SU-DHL-6 (cell line): ENCODE measurements around the gene RNASE4.
"Not testable (repeated sequence)": the region's sequence is repeated elsewhere in the genome, so short reads cannot be mapped to it uniquely, and the experiment has no call there.

Source experiments
- H2AFZ ChIP-seq: fragments of 200-600 bp; sonication (generic); 2 replicates; pipeline ENCODE4 v1.6.1; 2014; ENCODE audit warnings: low read depth, mild to moderate bottlenecking, moderate library complexity, mixed read lengths, antibody characterized with exemption, low read length; ENCODE audit not compliant: severe bottlenecking
- H3F3A ChIP-seq: fragments of 200-600 bp; shearing (Covaris generic); 2 replicates; pipeline ENCODE4 v1.6.0; 2016; ENCODE audit warnings: antibody characterized with exemption, mild to moderate bottlenecking; ENCODE audit not compliant: insufficient read depth
- H3K27ac ChIP-seq: fragments of 200-600 bp; sonication (generic); 2 replicates; pipeline ENCODE4 v1.5.1; 2016; ENCODE audit warnings: low read depth, mild to moderate bottlenecking, low read length, moderate library complexity, mixed read lengths
- H3K27me3 ChIP-seq: fragments of 200-600 bp; sonication (generic), shearing (Covaris generic); 2 replicates; pipeline ENCODE4 v1.6.0; 2014; ENCODE audit warnings: mild to moderate bottlenecking, low read length
- H3K36me3 ChIP-seq: fragments of 200-600 bp; sonication (generic); 2 replicates; pipeline ENCODE4 v1.6.1; 2014; ENCODE audit warnings: mild to moderate bottlenecking, low read length, mixed read lengths
- H3K4me2 ChIP-seq: fragments of 300-600, 200-600 bp; shearing (Covaris generic), sonication (generic); 2 replicates; pipeline ENCODE4 v1.6.0; 2014; ENCODE audit warnings: low read length, low read depth, mild to moderate bottlenecking; ENCODE audit not compliant: poor library complexity, severe bottlenecking
- H3K4me3 ChIP-seq: fragments of 200-600 bp; sonication (generic); 2 replicates; pipeline ENCODE4 v1.5.1; 2014; ENCODE audit warnings: antibody characterized with exemption, low read length, mild to moderate bottlenecking, mixed read lengths; ENCODE audit not compliant: insufficient read depth, poor library complexity, severe bottlenecking
- H3K79me2 ChIP-seq: fragments of 200-600 bp; sonication (generic); 2 replicates; pipeline ENCODE4 v1.6.1; 2014; ENCODE audit warnings: mild to moderate bottlenecking, low read length, moderate library complexity; ENCODE audit not compliant: insufficient read depth
- H3K9ac ChIP-seq: fragments of 200-600 bp; sonication (generic); 2 replicates; pipeline ENCODE4 v1.7.0; 2014; ENCODE audit warnings: mild to moderate bottlenecking, low read length
- H3K9me2 ChIP-seq: fragments of 200-600 bp; sonication (generic); replicated peaks from 2 replicates; pipeline ENCODE4 v1.6.1; 2014; ENCODE audit warnings: low read length; ENCODE audit not compliant: insufficient read depth
- H3K9me3 ChIP-seq: fragments of 200-600 bp; sonication (generic); 2 replicates; pipeline ENCODE4 v1.6.1; 2014; ENCODE audit warnings: low read length, mixed read lengths; ENCODE audit not compliant: insufficient read depth
- H4K20me1 ChIP-seq: fragments of 200-600 bp; sonication (generic); 2 replicates; pipeline ENCODE4 v1.6.1; 2014; ENCODE audit warnings: low read depth, mild to moderate bottlenecking, antibody characterized with exemption, low read length, moderate library complexity, mixed read lengths
- CTCF ChIP-seq: fragments of 200-600 bp; sonication (generic); IDR thresholded peaks from one replicate; pipeline ENCODE4 v1.5.1; 2017; ENCODE audit warnings: antibody characterized with exemption, mild to moderate bottlenecking, low read length, moderate library complexity; ENCODE audit not compliant: insufficient read depth, poor library complexity, severe bottlenecking
- EZH2phosphoT487 ChIP-seq: fragments of 200-600 bp; sonication (generic), shearing (Covaris generic); conservative IDR thresholded peaks from 2 replicates; pipeline ENCODE4 v1.6.1; 2018; ENCODE audit warnings: mild to moderate bottlenecking, antibody characterized with exemption, low read length, moderate library complexity, mixed read lengths

Gene RNASE4

GRCh38 chr14:20734430-20734806 lies 50.1 kb downstream of the RNASE4 start:
- no peak overlapping the region for H3K27ac ChIP-seq
- no peak overlapping the region for H3K4me3 ChIP-seq
- no peaks in the 10 kb centered on the region for H3K79me2 ChIP-seq
- no peak overlapping the region for H3K9ac ChIP-seq
- H3K9me3 ChIP-seq = no peaks in the 10 kb centered on the region
- H4K20me1 ChIP-seq = no peaks in the 10 kb centered on the region
- no peaks in the 10 kb centered on the region for H3K9me2 ChIP-seq
- H3K36me3 ChIP-seq = no peaks in the 10 kb centered on the region
- H3K4me2 ChIP-seq = no peak overlapping the region
- no peaks in the 10 kb centered on the region for H3F3A ChIP-seq
- no peak for TF ChIP-seq CTCF
- TF ChIP-seq EZH2phosphoT487 = no peak
- H3K27me3 ChIP-seq = no peaks in the 10 kb centered on the region
- no peak overlapping the region for H2AFZ ChIP-seq

- not testable (repeated sequence) for H3K9me2 ChIP-seq, H4K20me1 ChIP-seq, H3K4me3 ChIP-seq, H3K9ac ChIP-seq, H3K27ac ChIP-seq, H3F3A ChIP-seq, H2AFZ ChIP-seq, H3K9me3 ChIP-seq, H3K27me3 ChIP-seq, H3K79me2 ChIP-seq, H3K4me2 ChIP-seq, H3K36me3 ChIP-seq
Measured at GRCh38 chr14:20738292-20738691, 53.9 kb downstream of the RNASE4 start.

DNA sequence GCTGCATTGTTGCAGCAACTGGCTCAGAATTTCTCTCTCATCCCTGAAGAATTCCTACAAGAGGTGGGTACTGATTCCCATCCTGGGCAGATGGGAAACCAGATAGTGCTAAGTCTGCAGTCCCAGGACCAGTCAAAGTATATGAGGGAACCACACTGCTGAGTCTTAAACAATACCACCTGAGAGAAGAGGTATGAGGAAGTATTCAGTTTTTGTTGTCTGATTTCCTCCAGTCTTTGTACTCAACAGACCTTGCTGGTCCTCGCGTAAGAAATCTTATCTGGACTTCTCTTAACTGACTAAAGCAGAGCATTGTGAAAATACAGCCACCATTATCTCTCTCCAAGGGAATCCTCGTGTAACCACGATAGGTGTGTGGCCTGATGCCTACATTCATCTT lies 57.8 kb downstream of the RNASE4 start:
- Histone ChIP-seq H3K4me2 (no peak overlapping the region), H3K4me3 (no peak overlapping the region), H3K27me3 (no peaks in the 10 kb centered on the region), H3K9ac (no peak overlapping the region), H3K36me3 (no peaks in the 10 kb centered on the region), H3K79me2 (no peaks in the 10 kb centered on the region), H2AFZ (no peak overlapping the region), H3K9me2 (no peaks in the 10 kb centered on the region), H3F3A (no peaks in the 10 kb centered on the region), H4K20me1 (no peaks in the 10 kb centered on the region), H3K27ac (no peak overlapping the region), H3K9me3 (no peaks in the 10 kb centered on the region)
- TF ChIP-seq EZH2phosphoT487 = no peak
- TF ChIP-seq CTCF = no peak

GRCh38 chr14:20743556-20743955 lies 59.2 kb downstream of the RNASE4 start:
- H2AFZ ChIP-seq = no peak overlapping the region
- no peak overlapping the region for H3K27ac ChIP-seq
- no peaks in the 10 kb centered on the region for H3K27me3 ChIP-seq
- H3K4me2 ChIP-seq = no peak overlapping the region
- H3K9ac ChIP-seq = no peak overlapping the region
- no peaks in the 10 kb centered on the region for H3K36me3 ChIP-seq
- no peak overlapping the region for H3K4me3 ChIP-seq
- TF ChIP-seq CTCF (no peak), EZH2phosphoT487 (no peak)
- no peaks in the 10 kb centered on the region for H4K20me1 ChIP-seq
- no peaks in the 10 kb centered on the region for H3K9me3 ChIP-seq
- H3K9me2 ChIP-seq = no peaks in the 10 kb centered on the region
- no peaks in the 10 kb centered on the region for H3F3A ChIP-seq
- H3K79me2 ChIP-seq = no peaks in the 10 kb centered on the region
